HG03095 (cell line): ENCODE measurements around the gene SNN.

Experiments used
- ATAC-seq: cut with Tn5 transposase; IDR thresholded peaks from one replicate; pipeline ENCODE4 v1.9.1; 2021; ENCODE audit warnings: moderate library complexity; ENCODE audit not compliant: unreplicated experiment

The SNN gene

GRCh38 chr16:11677959-11678881 lies 10.0 kb downstream of the SNN start:
- no peak for ATAC-seq

- ATAC-seq, result no peak
Measured at GRCh38 chr16:11679250-11679649, 11.0 kb downstream of the SNN start.

- ATAC-seq, result no peak
Measured at GRCh38 chr16:11679941-11680911, 12.0 kb downstream of the SNN start.

- ATAC-seq, result no peak
Measured at GRCh38 chr16:11681556-11681955, 13.3 kb downstream of the SNN start.

- no peak for ATAC-seq
Measured at GRCh38 chr16:11681976-11682654, 13.9 kb downstream of the SNN start.

GRCh38 chr16:11682655-11683096 lies 14.4 kb downstream of the SNN start:
- no peak for ATAC-seq

GRCh38 chr16:11683145-11683544 lies 14.9 kb downstream of the SNN start:
- no peak for ATAC-seq

GRCh38 chr16:11684231-11685025 lies 16.2 kb downstream of the SNN start:
- ATAC-seq, result no peak

GRCh38 chr16:11685844-11686618 lies 17.8 kb downstream of the SNN start:
- no peak for ATAC-seq

GRCh38 chr16:11686713-11687380 lies 18.6 kb downstream of the SNN start:
- ATAC-seq, result no peak

- ATAC-seq, result no peak
Measured at GRCh38 chr16:11687601-11688519, 19.6 kb downstream of the SNN start.

- no peak for ATAC-seq
Measured at GRCh38 chr16:11688520-11688886, 20.2 kb downstream of the SNN start.

GRCh38 chr16:11689031-11689840 lies 21.0 kb downstream of the SNN start:
- peak; percentile 68 for ATAC-seq

GRCh38 chr16:11691235-11691634 lies 23.0 kb downstream of the SNN start:
- ATAC-seq, result no peak

- no peak for ATAC-seq
Measured at GRCh38 chr16:11691771-11692170, 23.5 kb downstream of the SNN start.

GRCh38 chr16:11692171-11692570 lies 23.9 kb downstream of the SNN start:
- no peak for ATAC-seq

GRCh38 chr16:11692651-11693050 lies 24.4 kb downstream of the SNN start:
- no peak for ATAC-seq
